ENCODE data around the gene ZNF776.
A peak's percentile ranks its signal among the peaks of the same experiment; 100 is the strongest.

ZNF776 gene

GRCh38 chr19:57747472-57747807, 825 bp downstream of the ZNF776 start:
- Histone ChIP-seq H3K27ac (peak overlapping the region in 1 of 2 donors; percentile 74), H3K27me3 (no peaks in the 10 kb centered on the region), H3K4me1 (peaks cover 0 to 13% (median 7%) of the 10 kb centered on the region in 4 donors), H3K9me3 (peaks cover 3 to 57% (median 36%) of the 10 kb centered on the region in 3 donors), H3K36me3 (peaks cover 44 to 50% (median 46%) of the 10 kb centered on the region in 3 donors), H3K4me3 (peak overlapping the region; percentile 70 to 95)
- no peak for DNase-seq
- no peak for TF ChIP-seq CTCF (IDR thresholded peaks at IDR 0.05)
- intact Hi-C loops (cut with DNase I; ENCODE audit: low total_unique reads): loop anchor here (10.0 kb wide), 1 partner anchor 67 kb away; the partner anchor contains the start of gene ZNF552

GRCh38 chr19:57748029-57748428, 1.4 kb downstream of the ZNF776 start:
- H3K4me1 ChIP-seq: peaks cover 0 to 13% (median 7%) of the 10 kb centered on the region in 4 donors
- no peak overlapping the region for H3K4me3 ChIP-seq
- no peak for DNase-seq
- H3K27me3 ChIP-seq: no peaks in the 10 kb centered on the region
- peaks cover 50 to 56% (median 52%) of the 10 kb centered on the region in 3 donors for H3K36me3 ChIP-seq
- TF ChIP-seq CTCF (IDR thresholded peaks at IDR 0.05): no peak
- intact Hi-C loops (cut with DNase I; ENCODE audit: low total_unique reads): loop anchor here (10.0 kb wide), 1 partner anchor 67 kb away; the partner anchor contains the start of gene ZNF552
- H3K9me3 ChIP-seq: peaks cover 3 to 63% (median 42%) of the 10 kb centered on the region in 3 donors
- no peak overlapping the region for H3K27ac ChIP-seq

GRCh38 chr19:57754091-57754673, 7.6 kb downstream of the ZNF776 start:
- no peaks in the 10 kb centered on the region for H3K27me3 ChIP-seq
- no peak overlapping the region for H3K27ac ChIP-seq
- intact Hi-C loops (cut with DNase I; ENCODE audit: low total_unique reads): no loop called here
- H3K36me3 ChIP-seq: peaks cover 99 to 100% (median 100%) of the 10 kb centered on the region in 3 donors
- H3K9me3 ChIP-seq: peaks cover 7 to 100% (median 88%) of the 10 kb centered on the region in 3 donors
- no peaks in the 10 kb centered on the region for H3K4me1 ChIP-seq
- H3K4me3 ChIP-seq: no peak overlapping the region
- no peak for DNase-seq
- no peak for TF ChIP-seq CTCF (IDR thresholded peaks at IDR 0.05)

- intact Hi-C loops (cut with DNase I; ENCODE audit: low total_unique reads): no loop called here
- Histone ChIP-seq H3K36me3 (peaks cover 99 to 100% (median 100%) of the 10 kb centered on the region in 3 donors), H3K4me3 (no peak overlapping the region), H3K9me3 (peaks cover 9 to 100% (median 88%) of the 10 kb centered on the region in 3 donors), H3K4me1 (no peaks in the 10 kb centered on the region), H3K27ac (no peak overlapping the region), H3K27me3 (no peaks in the 10 kb centered on the region)
- DNase-seq: no peak
- no peak for TF ChIP-seq CTCF (IDR thresholded peaks at IDR 0.05)
These were observed 8.4 kb downstream of the ZNF776 start for GRCh38 chr19:57755031-57755430.

GRCh38 chr19:57757941-57758340, 11.3 kb downstream of the ZNF776 start:
- Histone ChIP-seq H3K27me3 (no peaks in the 10 kb centered on the region), H3K4me1 (no peaks in the 10 kb centered on the region), H3K27ac (no peak overlapping the region), H3K36me3 (peaks cover 99 to 100% (median 100%) of the 10 kb centered on the region in 3 donors), H3K9me3 (peaks cover 9 to 100% (median 88%) of the 10 kb centered on the region in 3 donors), H3K4me3 (no peak overlapping the region)
- no peak for TF ChIP-seq CTCF (IDR thresholded peaks at IDR 0.05)
- intact Hi-C loops (cut with DNase I; ENCODE audit: low total_unique reads): no loop called here
- no peak for DNase-seq
